MM.1S (cell line): ENCODE data around the gene CLTCL1.

Source experiments
- DNase-seq: peaks from one replicate; pipeline ENCODE4 v3.0.0-alpha.2; 2015
- H2AFZ ChIP-seq: fragments of 300-600 bp; sonication (generic); 2 replicates; pipeline ENCODE4 v1.6.0; 2016; ENCODE audit warnings: antibody characterized with exemption, low read length
- H3F3A ChIP-seq: fragments of 300-600 bp; sonication (generic); 2 replicates; pipeline ENCODE4 v1.6.1; 2016; ENCODE audit warnings: mild to moderate bottlenecking, antibody characterized with exemption, low read length, moderate library complexity, mixed read lengths; ENCODE audit not compliant: insufficient read depth
- H3K27ac ChIP-seq: fragments of 300-600 bp; sonication (generic); 2 replicates; pipeline ENCODE4 v1.5.1; 2016; ENCODE audit warnings: mild to moderate bottlenecking, low read length
- H3K27me3 ChIP-seq: fragments of 300-600 bp; sonication (generic); replicated peaks from 2 replicates; pipeline ENCODE4 v1.6.0; 2016; ENCODE audit warnings: low read length; ENCODE audit not compliant: insufficient read depth
- H3K36me3 ChIP-seq: fragments of 300-600 bp; sonication (generic); replicated peaks from 2 replicates; pipeline ENCODE4 v1.6.1; 2016; ENCODE audit warnings: mild to moderate bottlenecking, low read length, mixed read lengths; ENCODE audit not compliant: insufficient read depth
- H3K4me1 ChIP-seq: fragments of 300-600 bp; sonication (generic); 2 replicates; pipeline ENCODE4 v1.6.1; 2016; ENCODE audit warnings: low read length, mixed read lengths
- H3K4me2 ChIP-seq: fragments of 300-600 bp; sonication (generic); 2 replicates; pipeline ENCODE4 v1.6.0; 2016; ENCODE audit warnings: low read depth, low read length
- H3K4me3 ChIP-seq: fragments of 300-600 bp; sonication (generic); 2 replicates; pipeline ENCODE4 v1.5.1; 2016; ENCODE audit warnings: low read length, mixed read lengths
- H3K79me2 ChIP-seq: fragments of 300-600 bp; sonication (generic); 2 replicates; pipeline ENCODE4 v1.6.1; 2016; ENCODE audit warnings: mixed run types, low read length, mixed read lengths
- H3K9ac ChIP-seq: fragments of 300-600 bp; sonication (generic); 2 replicates; pipeline ENCODE4 v1.6.1; 2016; ENCODE audit warnings: low read length, mixed read lengths
- H3K9me2 ChIP-seq: fragments of 300-600 bp; sonication (generic); replicated peaks from 2 replicates; pipeline ENCODE4 v1.6.1; 2016; ENCODE audit warnings: mild to moderate bottlenecking, low read length, mixed read lengths; ENCODE audit not compliant: insufficient read depth
- H3K9me3 ChIP-seq: fragments of 300-600 bp; sonication (generic); replicated peaks from 2 replicates; pipeline ENCODE4 v1.6.1; 2016; ENCODE audit warnings: mild to moderate bottlenecking, low read length, mixed read lengths; ENCODE audit not compliant: insufficient read depth
- H4K20me1 ChIP-seq: fragments of 300-600 bp; sonication (generic); 2 replicates; pipeline ENCODE4 v1.6.1; 2016; ENCODE audit warnings: mild to moderate bottlenecking, low read length, moderate library complexity, mixed read lengths; ENCODE audit not compliant: insufficient read depth
- CTCF ChIP-seq: fragments of 300-600 bp; sonication (generic); IDR thresholded peaks from 2 replicates; pipeline ENCODE4 v1.5.1; 2016; ENCODE audit warnings: antibody characterized with exemption, low read length, mixed read lengths
- EZH2 ChIP-seq: fragments of 300-600 bp; sonication (generic); optimal IDR thresholded peaks from 2 replicates; pipeline ENCODE3; 2017; ENCODE audit warnings: low read depth, mild to moderate bottlenecking, antibody characterized with exemption, low read length, mixed read lengths
- EZH2phosphoT487 ChIP-seq: fragments of 300-600 bp; sonication (generic); IDR thresholded peaks from 2 replicates; pipeline ENCODE4 v1.6.1; 2018; ENCODE audit warnings: antibody characterized with exemption, low read length

The CLTCL1 gene

GRCh38 chr22:19133561-19133960 is 158.0 kb downstream of the CLTCL1 start:
- Histone ChIP-seq H3F3A (no peaks in the 10 kb centered on the region), H3K9me3 (no peaks in the 10 kb centered on the region), H3K79me2 (no peaks in the 10 kb centered on the region), H3K36me3 (no peaks in the 10 kb centered on the region), H3K9ac (no peak overlapping the region), H3K4me1 (no peaks in the 10 kb centered on the region), H3K4me3 (no peak overlapping the region), H4K20me1 (no peaks in the 10 kb centered on the region), H2AFZ (no peak overlapping the region), H3K27ac (no peak overlapping the region), H3K4me2 (no peak overlapping the region), H3K27me3 (no peaks in the 10 kb centered on the region), H3K9me2 (no peaks in the 10 kb centered on the region)
- TF ChIP-seq CTCF (no peak), EZH2phosphoT487 (no peak), EZH2 (no peak)
- no peak for DNase-seq

DNA sequence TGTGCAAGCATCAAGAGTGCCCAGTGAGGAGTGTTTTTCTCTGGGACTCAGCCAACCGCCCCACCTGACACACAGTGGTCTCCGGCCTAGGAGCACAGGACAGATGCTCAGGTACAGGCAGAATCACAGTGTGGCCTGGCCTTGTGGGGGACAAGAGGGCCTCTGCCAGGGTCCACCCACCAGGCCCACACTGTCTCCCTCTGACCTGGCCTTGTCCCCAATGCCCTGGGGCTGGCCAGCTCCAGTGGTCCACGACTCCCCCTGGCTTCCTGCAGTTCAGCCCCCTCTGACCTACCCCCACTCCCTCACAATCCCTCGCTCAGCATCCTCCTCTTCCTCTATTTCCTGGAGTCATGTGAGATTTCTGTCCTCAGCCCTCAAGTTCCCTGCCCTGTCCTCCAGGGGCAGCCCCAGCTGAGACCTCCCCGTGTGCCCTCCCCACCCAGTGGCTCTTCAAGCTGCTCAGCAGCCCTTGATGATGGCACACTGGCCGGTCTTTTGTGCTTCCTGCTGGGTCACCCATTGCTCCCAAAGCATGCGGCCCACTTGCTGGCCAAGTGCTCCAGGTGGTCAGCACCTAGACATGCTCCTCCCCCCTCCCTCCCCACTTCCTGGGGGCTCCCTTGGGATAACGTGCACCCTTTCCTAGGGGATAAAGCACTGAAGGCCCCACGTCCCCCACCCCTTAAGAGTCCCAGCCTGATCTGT is 158.7 kb downstream of the CLTCL1 start:
- H3K36me3 ChIP-seq: no peaks in the 10 kb centered on the region
- DNase-seq: no peak
- no peaks in the 10 kb centered on the region for H3K4me1 ChIP-seq
- H3F3A ChIP-seq: no peaks in the 10 kb centered on the region
- no peaks in the 10 kb centered on the region for H4K20me1 ChIP-seq
- TF ChIP-seq CTCF: no peak
- no peak for TF ChIP-seq EZH2
- no peak for TF ChIP-seq EZH2phosphoT487
- no peak overlapping the region for H3K9ac ChIP-seq
- H2AFZ ChIP-seq: no peak overlapping the region
- H3K27ac ChIP-seq: no peak overlapping the region
- H3K4me2 ChIP-seq: no peak overlapping the region
- H3K9me3 ChIP-seq: no peaks in the 10 kb centered on the region
- no peaks in the 10 kb centered on the region for H3K9me2 ChIP-seq
- H3K79me2 ChIP-seq: no peaks in the 10 kb centered on the region
- no peak overlapping the region for H3K4me3 ChIP-seq
- H3K27me3 ChIP-seq: no peaks in the 10 kb centered on the region

DNA sequence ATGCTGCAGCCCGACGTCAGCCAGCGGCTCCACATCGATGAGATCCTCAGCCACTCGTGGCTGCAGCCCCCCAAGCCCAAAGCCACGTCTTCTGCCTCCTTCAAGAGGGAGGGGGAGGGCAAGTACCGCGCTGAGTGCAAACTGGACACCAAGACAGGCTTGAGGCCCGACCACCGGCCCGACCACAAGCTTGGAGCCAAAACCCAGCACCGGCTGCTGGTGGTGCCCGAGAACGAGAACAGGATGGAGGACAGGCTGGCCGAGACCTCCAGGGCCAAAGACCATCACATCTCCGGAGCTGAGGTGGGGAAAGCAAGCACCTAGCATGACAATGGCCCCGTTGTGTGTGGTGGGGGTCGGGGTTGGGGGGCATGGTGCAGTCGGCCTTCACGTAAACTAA is 159.4 kb downstream of the CLTCL1 start:
- DNase-seq: no peak
- H2AFZ ChIP-seq: no peak overlapping the region
- no peak overlapping the region for H3K27ac ChIP-seq
- H3K4me1 ChIP-seq: no peaks in the 10 kb centered on the region
- no peaks in the 10 kb centered on the region for H3K36me3 ChIP-seq
- no peak overlapping the region for H3K9ac ChIP-seq
- H3K4me3 ChIP-seq: no peak overlapping the region
- no peaks in the 10 kb centered on the region for H3K79me2 ChIP-seq
- H3K27me3 ChIP-seq: no peaks in the 10 kb centered on the region
- no peaks in the 10 kb centered on the region for H4K20me1 ChIP-seq
- H3K4me2 ChIP-seq: no peak overlapping the region
- no peaks in the 10 kb centered on the region for H3K9me3 ChIP-seq
- TF ChIP-seq EZH2phosphoT487 (no peak), EZH2 (no peak), CTCF (no peak)
- H3F3A ChIP-seq: no peaks in the 10 kb centered on the region
- H3K9me2 ChIP-seq: no peaks in the 10 kb centered on the region
